Fibroblast of skin of scalp (primary cell): ENCODE results near the gene GCSAML.

Experiments used
- DNase-seq: peaks from one replicate; pipeline ENCODE4 v3.0.0-alpha.2; 2013

The GCSAML gene

DNA sequence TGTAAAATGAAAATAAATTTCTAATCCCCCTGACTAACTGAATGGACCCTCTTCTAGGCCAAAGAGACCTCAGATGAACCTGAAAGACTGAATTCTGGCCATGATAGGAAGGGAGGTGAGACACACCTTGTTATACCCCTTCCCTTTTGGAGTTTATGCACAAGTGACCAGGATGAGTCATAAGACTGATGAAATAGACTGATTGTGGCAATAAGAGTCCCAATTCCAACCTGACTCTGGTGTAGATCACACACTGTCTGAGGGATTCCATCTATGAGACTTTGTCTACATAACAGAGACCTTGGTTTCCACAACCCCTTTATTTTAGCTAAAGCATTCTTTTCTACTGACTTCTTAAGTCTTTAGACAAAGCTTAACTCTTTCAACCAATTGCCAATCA lies 25.7 kb downstream of the GCSAML start:
- no peak for DNase-seq

DNA sequence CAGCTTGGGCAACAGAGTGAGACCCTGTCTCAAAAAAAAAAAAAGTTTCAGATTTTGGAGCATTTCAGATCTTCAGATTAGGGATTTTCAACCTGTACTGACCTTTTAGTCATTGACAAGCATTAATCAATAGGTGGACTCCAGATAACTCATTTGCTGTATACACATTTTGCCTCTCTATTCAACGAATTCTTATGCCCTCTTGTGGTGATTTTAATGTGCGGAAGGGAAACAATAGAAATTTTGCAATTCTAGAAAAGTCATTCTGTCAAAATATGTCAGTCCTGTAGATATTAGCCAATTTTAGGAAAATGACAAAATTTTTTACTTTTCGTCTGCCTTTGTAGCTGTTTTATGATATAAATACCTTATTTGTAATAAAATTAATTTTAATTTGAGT lies 27.6 kb downstream of the GCSAML start:
- no peak for DNase-seq

DNA sequence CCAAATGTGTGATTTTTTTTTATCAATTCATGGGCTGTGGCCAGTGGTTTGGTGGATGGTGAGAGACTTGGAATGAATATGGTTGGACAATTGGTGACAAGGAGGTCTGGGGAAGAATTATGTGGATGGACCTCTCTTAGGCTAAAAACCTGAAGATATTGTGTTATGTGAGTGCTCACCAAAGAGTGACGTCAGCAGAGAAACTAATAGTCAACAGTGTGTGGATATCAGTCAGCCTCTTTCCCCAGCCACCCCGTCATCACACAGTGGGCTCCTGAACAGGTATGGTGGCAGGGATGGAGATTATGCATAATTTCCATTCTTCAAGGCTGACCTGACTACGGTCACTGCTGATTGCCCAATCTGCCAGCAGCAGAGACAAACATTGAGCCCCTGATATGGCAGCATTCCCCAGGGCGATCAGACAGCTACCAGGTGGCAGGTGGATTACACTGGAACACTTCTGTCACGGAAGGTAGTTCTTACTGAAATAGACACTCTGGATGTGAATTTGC lies 30.1 kb downstream of the GCSAML start:
- no peak for DNase-seq

- no peak for DNase-seq
Measured at GRCh38 chr1:247588060-247588459, 39.1 kb downstream of the GCSAML start, which contains the start of gene OR2G2. TSS of gene OR2G2 (plus strand) at chr1:247588360. CDS start at chr1:247588360, 0 bp downstream.

DNA sequence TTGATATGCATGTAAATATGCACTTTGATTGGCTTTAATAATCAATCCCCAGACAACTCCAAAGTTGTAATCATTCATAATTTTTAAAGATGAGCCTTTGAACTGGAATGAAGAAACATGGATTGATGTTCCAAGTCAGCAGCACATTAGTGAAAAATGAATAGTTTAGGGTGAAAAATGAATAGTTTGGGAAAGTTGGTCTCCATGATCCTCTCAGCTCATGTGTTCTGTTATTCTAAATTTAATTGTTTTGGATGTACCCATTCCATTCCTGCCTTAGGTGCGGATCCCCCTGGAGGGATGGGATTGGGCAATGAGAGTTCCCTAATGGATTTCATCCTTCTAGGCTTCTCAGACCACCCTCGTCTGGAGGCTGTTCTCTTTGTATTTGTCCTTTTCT lies 56.4 kb downstream of the GCSAML start, which contains the start of gene OR2G3:
OR2G3 (plus strand) TSS at position 301 of the 400 bp plus-strand sequence; CDS start at position 301, 0 bp downstream.
- DNase-seq: no peak

GRCh38 chr1:247613405-247613804 lies 64.5 kb downstream of the GCSAML start:
- no peak for DNase-seq

- DNase-seq: no peak
Measured at GRCh38 chr1:247614625-247615024, 65.7 kb downstream of the GCSAML start.
